Measurements from ENCODE around the gene OMP.

OMP gene

GRCh38 chr11:77126156-77126775 lies 23.6 kb downstream of the OMP start:
- DNase-seq: no peak

- no peak for DNase-seq
These were observed 24.2 kb downstream of the OMP start for GRCh38 chr11:77126861-77127234.

GRCh38 chr11:77127235-77127911 lies 24.7 kb downstream of the OMP start:
- peak; percentile 61 for DNase-seq

- no peak for DNase-seq
These were observed 25.5 kb downstream of the OMP start, which contains the start of gene MYO7A for GRCh38 chr11:77127920-77128691. TSS of gene MYO7A (plus strand) at chr11:77128246. CDS start at chr11:77130635, 2,389 bp downstream.

GRCh38 chr11:77129069-77129841 lies 26.6 kb downstream of the OMP start:
- no peak for DNase-seq

- no peak for DNase-seq
These were observed 27.5 kb downstream of the OMP start for GRCh38 chr11:77129842-77130756.

- no peak for DNase-seq
These were observed 28.3 kb downstream of the OMP start for GRCh38 chr11:77130763-77131513.

GRCh38 chr11:77131560-77131959 lies 28.9 kb downstream of the OMP start:
- no peak for DNase-seq

GRCh38 chr11:77135069-77135468 lies 32.4 kb downstream of the OMP start:
- no peak for DNase-seq

- DNase-seq: no peak
These were observed 33.4 kb downstream of the OMP start for GRCh38 chr11:77136074-77136473.

- DNase-seq: no peak
These were observed 34.3 kb downstream of the OMP start for GRCh38 chr11:77136784-77137420.

- DNase-seq: no peak
These were observed 34.8 kb downstream of the OMP start for GRCh38 chr11:77137421-77137820.

- DNase-seq: no peak
These were observed 35.5 kb downstream of the OMP start for GRCh38 chr11:77138106-77138649.

- DNase-seq: no peak
These were observed 36.6 kb downstream of the OMP start for GRCh38 chr11:77139201-77139600.

- no peak for DNase-seq
These were observed 37.7 kb downstream of the OMP start for GRCh38 chr11:77140231-77140851.

- no peak for DNase-seq
These were observed 38.4 kb downstream of the OMP start for GRCh38 chr11:77141034-77141433.

GRCh38 chr11:77141475-77141874 lies 38.8 kb downstream of the OMP start:
- DNase-seq: no peak

GRCh38 chr11:77142091-77142975 lies 39.7 kb downstream of the OMP start:
- no peak for DNase-seq
